ENCODE measurements around the gene ACAD11.

Gene ACAD11

GRCh38 chr3:132509096-132509495 lies 150.5 kb downstream of the ACAD11 start:
- in situ Hi-C loops (cut with HindIII; ENCODE audit: low sequenced_read_pairs): loop anchor here (25.0 kb wide), 1 partner anchor 178 kb away; no protein-coding TSS in a partner anchor
- DNase-seq (ENCODE audit: low read depth): no peak
- TF ChIP-seq, protein P1, sequence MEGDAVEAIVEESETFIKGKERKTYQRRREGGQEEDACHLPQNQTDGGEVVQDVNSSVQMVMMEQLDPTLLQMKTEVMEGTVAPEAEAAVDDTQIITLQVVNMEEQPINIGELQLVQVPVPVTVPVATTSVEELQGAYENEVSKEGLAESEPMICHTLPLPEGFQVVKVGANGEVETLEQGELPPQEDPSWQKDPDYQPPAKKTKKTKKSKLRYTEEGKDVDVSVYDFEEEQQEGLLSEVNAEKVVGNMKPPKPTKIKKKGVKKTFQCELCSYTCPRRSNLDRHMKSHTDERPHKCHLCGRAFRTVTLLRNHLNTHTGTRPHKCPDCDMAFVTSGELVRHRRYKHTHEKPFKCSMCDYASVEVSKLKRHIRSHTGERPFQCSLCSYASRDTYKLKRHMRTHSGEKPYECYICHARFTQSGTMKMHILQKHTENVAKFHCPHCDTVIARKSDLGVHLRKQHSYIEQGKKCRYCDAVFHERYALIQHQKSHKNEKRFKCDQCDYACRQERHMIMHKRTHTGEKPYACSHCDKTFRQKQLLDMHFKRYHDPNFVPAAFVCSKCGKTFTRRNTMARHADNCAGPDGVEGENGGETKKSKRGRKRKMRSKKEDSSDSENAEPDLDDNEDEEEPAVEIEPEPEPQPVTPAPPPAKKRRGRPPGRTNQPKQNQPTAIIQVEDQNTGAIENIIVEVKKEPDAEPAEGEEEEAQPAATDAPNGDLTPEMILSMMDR (IDR thresholded peaks at IDR 0.05; ENCODE audit: low read depth, low read length, missing control alignments): no peak
- no peak overlapping the region for H3K4me3 ChIP-seq (ENCODE audit: low read depth, low read length)

Data from astrocyte of the cerebellum (primary cell).